ENCODE results near the gene ZBTB7B.

Gene ZBTB7B

DNA sequence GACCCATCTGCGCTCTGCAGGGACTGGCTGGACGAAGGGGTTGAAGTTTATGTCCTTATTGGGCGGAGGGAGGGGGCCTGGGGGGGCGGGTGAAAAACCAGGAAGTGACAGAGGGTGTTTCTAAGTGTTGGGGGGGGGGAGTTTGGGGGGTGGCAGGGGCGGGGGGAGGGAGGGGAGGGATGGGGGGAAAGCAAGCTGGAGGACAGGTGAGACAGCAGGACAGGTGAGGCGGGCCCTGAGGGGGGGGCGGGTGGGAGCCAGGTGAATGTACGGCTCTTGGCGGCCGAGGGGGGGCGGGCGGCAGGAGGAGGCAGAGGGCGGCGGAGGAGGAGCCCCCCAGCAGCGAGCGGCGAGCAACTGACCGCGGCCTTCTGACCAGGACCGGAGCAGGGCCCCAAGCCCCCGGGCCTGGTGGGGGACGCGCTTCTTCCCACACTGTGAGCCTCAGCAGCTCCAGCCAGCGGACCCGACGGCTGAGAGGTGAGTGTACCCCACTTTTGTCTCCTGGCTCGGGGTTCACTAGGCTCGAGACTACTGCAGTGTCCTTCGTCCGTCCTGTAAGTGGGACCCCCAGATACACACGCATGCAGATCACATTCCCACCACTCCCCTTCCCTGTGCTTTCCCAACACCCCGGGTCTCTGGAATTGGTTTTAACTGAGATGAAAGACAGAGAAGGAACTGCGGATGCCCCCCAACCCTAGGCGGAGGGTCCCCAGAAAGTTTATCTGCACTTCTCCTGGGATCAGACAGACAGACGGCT is at the start of gene ZBTB7B:
TSS of gene ZBTB7B (plus strand) at position 339 of the 763 bp plus-strand sequence. CDS start 11,859 bp downstream, outside the sequence.
- peak; percentile 72 for DNase-seq

DNA sequence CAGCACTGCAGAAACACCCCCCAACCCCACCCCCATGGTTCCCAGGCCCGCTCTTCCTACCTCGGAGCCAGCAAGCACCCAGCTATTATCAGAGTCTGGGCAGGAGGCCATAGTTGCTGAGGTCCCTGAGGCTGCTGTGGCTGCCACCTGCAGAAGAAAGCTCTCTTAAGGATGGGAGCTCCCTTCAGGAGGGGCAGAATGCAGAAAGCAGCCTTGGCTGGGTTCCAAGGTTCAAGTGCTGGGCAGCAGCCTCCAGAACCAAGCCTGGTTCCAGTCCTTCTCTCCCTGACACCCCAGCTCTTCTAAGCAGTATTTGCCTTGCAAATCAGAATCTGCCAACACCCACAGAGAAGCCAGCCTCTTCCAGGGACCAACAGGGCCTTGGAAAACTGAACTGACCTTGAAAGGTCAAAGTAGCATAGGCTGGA is 49.0 kb upstream of the ZBTB7B start:
- no peak for DNase-seq

DNA sequence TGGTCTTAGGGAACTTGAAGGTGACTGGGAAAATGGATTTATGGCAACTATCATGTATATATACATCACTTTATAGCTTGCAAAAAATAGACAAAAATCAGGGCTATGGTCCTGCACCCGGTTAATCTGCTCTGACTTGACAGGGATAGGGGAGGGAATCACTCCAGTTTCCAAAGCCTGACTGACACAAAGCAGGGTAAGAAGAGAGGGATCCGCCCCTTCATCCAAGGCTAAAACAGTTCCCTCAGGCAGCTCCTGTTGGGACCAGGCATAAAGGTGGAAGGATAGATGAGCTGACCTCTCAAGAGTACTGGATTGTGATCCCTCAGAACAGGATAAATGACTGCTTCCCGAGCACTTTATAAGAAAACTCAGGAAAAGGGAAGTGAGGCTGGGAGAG is 48.1 kb upstream of the ZBTB7B start:
- DNase-seq = no peak

DNA sequence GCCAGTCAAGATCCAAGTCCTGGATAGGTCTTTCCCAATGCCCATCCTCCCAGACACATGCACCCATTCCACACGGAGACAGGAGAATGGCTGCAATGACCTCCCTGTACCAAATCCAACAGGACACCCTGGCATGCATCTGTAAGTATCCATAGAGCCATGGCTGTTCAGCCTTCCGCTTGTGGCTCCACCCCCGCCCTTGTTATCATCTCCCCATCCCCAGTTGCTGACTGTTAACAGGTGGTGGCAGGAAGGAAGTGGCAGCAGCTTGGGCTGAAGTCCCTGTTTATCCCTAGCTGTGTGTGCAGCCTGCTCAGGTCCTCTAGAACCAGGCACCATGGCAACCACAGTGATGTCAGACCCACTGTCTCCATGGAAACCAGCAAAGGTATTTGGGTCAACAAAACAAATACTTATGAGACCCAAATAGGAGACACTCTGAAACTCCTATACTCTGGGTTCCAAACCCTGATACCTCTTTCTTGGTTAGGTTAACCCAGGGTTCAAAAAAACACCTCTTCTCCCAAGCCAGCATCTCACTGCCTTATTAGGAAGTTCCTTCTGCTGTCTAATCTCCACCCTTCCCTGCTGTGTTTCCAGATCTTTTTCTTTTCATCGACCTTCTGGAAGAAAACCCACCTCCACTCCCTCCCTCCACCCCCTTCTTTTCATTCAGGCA is 47.4 kb upstream of the ZBTB7B start:
- DNase-seq = peak; percentile 72

DNA sequence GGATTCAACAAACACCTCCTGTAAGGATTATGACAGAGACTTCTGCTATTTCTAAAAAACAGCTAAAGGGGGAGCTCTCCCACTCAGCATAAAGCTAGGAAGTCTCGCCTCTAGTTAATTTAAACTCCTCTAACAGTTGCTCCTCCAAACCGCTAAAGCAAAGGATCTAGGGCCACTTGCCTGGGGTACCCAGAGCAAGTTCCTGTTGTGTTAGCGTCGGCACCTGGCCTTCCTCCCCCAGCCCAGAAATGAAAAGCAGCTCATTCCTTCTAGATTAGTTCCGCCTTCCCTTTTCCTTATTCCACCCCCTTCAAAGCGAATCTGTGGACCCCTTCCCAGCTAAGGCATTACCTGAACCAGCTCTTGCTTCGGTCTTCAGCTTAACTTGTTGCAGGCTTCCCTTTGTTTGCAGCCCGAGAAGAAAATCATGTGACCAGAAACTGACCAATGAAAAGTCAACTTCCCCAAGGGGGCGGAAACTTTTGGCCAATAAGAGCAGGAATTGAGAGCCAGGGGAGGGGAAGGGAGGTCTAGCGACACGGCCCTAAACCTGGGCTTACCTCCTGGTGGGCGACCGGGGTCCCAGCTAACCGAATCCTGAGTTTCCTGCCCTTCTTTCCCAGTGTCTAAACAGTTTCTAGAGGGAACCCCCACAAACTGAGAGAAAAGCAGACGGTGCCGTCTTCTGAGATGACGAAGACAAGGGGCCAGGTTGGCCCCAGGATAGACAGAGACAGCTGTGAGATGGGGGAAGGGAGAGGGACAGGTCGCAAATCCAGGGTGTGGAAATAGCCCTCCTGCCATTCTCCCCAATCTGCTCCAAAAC is 46.7 kb upstream of the ZBTB7B start, which contains the start of gene PBXIP1:
TSS of gene PBXIP1 (minus strand) at position 382 of the 826 bp plus-strand sequence. CDS start 2,378 bp downstream, outside the sequence.
- peak; percentile 96 for DNase-seq

DNA sequence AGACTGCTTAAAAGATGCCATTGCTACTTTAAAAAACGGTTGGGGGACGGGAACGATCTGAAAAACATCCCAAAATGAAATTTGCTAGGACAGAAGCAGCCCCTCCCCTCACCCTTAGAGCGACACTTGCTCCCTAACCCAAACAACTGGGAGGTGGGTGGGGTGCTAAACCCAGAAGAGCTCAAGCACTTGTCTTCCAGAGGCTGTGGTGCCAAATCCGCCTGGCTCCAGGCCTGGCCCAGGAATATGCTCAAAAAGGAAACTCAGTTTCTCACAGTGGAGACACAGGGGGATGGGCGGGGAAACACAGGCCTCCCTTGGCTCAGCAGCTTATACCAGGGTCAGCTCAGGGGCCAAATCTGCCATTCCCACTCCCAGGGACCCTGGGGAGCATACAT is 46.1 kb upstream of the ZBTB7B start:
- DNase-seq = no peak

DNA sequence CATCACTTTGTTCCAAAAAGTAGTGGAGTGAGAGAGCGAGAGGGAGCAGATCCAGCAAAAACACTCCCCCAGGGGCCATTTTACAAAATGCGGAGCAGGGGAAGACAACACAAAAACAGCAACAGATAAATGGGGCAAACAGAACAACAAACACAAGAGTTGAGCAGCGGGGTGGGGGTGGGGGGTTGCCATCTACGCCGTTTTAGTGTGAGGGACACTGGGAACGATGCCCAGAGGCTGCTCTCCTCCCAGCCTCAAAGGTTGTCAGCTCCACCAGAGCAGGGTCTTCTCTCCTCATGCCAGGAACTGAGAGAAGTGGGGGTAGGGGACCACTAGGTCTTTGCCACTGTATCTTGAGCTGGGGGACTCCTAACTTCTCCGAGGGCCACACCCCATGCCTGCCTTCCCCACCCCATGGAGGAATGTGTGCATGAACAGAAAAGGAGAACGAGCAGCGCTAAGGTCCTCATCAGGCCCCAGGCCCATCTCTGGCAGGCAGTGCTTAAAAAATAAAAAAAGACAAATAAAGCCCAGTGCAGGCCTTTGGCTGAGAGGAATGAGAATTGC is 45.4 kb upstream of the ZBTB7B start:
- DNase-seq = no peak

DNA sequence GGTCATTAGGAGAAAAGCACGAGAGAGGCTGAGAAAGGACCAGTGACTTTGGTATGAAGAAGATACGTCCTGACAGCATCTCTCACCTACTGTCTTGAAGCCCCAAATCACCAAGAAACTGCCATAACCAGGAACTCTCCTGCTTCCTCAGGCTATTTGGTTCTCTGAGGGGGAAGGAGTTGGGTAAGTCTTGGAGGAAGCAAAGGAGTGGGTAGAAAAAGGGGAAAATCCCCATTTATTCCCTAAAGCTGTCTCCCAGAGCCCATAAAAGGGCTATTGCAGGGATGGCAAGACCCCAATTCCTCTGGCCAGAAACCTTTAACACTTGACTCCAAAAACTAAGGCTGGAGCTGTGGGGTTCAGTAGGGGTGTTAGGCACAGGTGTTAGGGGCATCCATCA is 44.6 kb upstream of the ZBTB7B start:
- no peak for DNase-seq

DNA sequence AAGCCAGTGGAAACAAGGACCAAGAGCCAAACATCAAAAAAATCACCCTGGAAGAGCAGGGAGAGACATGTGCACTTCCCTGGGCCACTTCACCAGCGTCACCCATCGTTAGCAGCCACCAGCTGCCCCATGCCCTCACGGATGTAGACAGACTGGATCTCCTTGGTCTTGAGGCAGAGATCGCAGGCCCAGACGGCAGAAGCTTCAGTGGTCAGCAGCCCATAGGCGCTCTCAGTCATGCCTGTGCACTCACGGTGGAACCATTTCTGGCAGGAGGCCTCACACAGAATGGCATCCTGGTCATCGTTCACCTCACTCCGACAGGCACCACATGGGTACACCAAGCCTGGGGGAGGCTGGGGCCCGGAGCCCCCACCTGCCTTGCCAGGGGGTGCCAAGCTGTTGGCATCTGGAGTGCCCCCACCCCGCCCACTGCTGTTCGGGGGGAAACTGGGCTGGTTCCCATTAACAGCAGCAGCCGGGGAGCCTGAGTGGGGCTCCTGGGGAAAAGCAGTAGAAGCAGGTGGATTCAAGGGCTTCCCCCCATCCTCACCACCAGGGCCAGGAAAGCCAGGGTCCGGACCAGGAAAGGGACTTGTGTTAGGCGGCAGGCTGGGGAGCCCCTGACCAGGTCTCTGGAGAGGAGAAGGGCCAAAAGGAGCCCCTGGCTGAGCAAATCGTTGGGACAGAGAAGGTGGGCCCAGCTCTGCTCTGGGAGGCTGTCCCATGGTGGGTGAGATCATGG is 43.7 kb upstream of the ZBTB7B start:
- no peak for DNase-seq

DNA sequence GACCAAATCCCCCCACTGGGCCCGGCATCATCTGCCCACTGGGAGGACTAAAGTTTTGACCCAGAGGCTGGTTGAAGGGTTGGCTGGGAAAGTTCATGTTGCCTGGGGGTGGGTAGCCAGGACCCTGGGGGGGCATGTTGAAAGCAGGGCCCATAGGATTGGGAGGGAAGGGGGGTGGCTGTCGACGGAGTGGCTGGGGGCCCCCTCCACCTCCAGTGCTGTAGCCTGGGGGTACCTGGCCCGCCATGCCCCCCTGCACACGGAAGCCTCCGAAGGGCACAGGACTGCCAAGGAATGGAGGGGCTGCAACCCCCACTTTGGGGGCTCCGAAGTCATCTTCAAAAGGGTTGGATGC is 43.2 kb upstream of the ZBTB7B start:
- DNase-seq = no peak

DNA sequence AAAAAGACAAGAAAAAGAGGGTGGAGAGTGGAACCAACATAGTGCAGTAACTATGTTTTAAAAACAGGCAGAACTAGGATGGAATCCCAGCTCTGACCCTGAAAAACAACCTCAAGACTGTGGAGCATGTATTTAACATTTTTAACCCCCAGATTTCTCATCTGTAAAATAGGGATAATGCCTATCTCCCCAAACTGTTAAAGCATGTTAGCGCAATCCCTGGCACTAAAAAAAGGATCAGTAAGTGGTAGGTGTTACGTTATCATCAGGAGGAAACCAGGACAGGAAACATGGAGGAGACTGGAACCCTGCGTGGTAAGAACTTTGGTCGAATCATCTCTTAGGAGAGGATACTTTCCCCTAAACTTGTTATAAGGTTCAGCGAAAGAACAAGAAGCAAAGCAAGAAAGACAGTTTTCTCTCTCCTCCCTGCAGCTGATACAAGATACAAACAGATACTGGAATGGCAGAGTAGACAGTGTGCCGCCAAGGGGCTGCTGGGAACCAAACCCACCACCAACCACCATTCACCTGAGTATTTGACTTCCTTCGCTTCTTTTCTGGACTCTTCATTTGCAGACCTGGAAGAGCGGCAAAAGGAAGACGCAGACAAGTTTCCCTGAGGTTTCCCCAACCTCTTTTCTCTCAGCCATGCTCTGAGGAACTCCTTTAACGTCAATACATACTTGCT is 42.0 kb upstream of the ZBTB7B start:
- no peak for DNase-seq

DNA sequence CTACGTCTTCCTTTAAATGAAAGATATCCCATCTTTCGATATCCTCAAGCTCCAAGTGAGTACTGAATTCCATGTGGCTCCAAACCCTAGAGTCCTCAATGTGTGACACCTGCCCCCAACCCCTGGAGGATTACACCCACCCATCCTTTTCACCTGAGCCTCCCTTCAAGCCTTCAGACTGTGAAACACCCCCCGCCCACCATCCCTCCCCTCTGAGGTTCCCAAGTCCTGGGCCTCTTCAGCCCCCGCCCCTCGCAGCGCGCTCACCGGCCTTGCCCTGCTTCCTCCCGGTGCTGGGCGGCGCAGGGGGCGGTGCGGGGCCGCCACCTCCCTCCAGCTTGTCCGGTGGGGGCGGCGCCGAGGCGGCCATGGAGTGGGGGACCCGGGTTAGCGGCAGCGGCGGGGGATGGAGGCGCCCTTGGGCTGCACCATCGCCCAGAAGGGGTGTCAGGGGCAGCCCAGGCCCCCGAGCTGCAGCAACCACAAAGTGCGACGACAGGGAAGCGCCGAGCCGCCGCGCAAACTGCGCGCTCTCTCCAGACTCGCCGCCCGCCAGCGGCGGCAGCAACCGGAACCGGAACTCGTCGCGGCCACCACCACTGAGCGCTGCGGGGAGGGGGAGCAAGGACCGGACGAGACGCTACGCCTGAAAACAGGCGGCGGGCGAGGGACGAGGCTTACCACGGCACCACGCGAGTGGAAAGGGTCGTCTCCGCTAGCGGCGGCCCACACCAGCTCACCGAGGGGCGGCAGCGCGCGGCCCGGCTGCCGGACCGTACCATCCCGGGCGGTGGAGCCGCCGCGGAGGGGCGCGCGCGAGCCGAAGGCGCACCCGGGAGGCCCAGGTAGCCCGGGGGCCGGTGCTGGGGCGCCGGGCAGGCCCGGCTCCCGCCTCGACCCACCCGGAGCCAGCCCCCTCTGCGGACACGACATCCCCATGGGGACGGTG is 41.1 kb upstream of the ZBTB7B start, which contains the start of gene PYGO2:
TSS of gene PYGO2 (minus strand) at position 576 of the 949 bp plus-strand sequence. CDS start at position 370, 206 bp downstream.
- peak; percentile 90 for DNase-seq

DNA sequence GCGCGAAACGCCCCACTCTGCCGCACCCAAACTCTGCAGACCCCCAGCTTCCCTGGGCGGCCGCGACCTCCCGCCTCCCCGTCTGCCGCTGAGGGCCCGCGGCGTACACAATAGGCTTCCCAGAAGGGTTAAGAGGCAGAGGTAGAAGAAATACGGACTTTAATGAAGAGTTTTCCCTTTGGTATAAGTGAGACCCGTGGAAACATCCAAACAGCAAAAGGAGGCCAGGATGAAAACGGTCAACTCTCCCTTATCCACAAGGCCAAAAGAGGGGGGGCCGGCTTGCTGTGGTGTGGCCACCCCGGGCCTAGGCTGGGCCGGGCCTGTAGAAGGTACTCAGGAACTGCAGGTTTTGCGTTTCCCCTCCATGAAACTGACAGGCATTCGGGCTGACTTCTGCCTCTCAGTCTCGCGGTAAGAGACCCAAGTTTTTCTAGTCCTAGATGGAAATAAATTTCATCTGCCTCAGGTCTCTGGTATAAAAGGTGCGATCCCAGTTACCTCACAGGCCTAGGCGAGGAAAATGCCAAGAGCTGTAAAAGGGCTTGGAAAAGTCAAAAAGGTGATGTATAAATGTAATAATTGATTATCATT is 40.3 kb upstream of the ZBTB7B start:
- DNase-seq = no peak

DNA sequence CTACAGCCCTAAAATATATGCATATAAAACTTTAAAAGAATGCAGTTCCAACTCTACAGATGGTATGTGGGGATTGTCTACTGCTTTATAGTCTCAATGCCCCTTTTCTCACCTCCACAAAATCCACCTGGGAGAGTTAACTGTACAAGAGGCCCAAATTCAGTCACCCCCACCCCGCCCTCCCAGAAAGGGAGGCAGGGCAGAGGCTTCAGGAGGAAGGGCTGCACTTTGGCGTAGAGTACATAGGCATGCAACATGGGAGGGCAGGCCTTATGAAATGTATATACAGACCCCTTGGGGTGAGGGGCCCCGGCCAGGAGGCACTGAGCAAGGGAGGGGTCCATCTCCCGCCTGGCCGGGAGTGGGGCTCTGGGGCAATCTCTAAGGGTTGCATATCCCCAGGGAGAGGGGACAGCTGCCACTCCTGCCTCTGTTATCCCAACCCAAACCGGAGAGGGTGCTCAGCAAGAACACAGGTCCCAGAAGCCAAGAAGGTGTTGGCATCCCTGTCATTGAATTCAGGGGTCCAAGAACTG is 39.7 kb upstream of the ZBTB7B start:
- DNase-seq = no peak

DNA sequence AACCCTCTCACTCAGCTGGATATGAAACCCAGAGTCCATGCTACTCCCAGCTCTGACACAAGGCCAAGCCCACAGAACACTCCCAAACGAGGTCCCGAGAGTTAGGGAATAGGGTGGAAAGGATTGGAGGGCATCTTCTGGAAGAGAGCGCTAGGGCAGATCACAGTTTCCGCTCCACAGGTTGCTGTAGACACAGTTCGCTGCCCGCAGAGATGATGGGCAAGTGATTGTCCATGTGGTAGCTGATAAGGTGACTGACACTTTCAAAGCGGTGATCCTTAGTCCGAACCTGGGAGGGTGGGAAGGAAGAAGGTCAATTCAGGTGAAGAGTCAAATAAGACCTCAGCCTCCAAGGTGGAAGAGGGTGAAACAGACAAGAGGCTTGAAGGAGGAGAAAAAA is 39.0 kb upstream of the ZBTB7B start:
- no peak for DNase-seq

DNA sequence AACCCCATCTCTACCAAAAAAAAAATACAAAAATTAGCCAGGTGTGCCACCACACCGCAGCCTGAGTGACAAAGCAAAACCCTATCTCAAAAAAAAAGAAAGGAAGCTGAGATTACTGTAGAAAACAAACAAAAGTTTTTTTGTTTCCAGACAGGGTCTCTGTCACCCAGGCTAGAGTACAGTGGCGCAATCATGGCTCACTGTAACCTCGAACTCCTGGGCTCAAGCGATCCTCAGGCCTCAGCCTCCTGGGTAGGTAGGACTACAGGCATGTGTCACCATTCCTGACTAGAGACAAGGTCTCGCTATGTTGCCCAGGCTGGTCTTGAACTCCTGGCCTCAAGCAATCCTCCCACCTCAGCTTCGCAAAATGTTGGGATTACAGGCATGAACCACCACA is 38.2 kb upstream of the ZBTB7B start:
- DNase-seq = no peak

DNA sequence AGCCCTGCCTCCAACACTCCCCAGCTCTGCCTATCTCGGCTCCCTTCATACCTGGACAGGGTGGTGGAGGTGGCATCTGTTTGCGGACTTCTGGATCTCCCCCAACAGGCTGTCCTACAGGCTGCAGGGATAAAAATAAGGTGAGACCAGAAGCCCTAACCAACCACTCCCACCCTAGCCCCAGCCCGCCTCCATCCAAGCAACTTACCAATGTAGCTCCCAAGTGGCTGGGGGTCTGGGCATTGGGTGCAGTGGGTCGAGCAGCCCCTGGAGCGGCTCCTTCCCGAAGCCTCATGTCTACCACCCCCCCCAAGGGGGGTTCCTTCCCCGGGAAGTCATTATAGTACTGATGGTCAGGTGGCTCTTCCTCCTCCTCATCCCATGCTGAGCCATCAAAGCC is 36.5 kb upstream of the ZBTB7B start:
- no peak for DNase-seq

DNA sequence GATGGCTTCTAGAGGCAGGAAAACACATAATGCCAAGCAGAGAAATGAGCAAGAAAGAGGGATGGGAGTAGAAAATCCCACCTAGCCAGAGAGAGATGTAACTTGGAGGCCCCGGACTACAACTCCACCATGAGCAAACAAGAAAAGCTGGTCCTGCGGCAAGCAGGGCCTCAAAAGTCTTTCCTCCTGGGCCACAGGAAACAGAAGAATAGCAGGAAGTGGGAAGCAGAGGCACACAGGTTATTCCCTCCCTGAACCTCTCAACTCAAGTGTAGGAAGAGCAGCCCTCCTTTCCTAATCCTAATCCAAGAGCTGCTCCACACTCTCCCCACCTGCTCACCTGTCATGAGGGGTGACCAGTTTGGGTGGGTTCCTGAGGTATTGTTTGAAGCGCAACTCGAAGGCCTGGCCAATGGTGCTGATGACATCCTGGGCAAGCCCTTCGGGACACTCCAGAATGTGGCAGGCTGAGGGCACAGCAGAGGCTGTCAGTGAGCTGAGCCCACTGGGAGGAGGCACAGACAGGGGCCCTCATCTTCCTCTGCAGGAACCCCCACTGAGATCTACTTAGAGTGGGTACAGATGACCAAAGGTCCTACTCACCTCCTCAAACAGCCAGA is 35.2 kb upstream of the ZBTB7B start:
- no peak for DNase-seq

DNA sequence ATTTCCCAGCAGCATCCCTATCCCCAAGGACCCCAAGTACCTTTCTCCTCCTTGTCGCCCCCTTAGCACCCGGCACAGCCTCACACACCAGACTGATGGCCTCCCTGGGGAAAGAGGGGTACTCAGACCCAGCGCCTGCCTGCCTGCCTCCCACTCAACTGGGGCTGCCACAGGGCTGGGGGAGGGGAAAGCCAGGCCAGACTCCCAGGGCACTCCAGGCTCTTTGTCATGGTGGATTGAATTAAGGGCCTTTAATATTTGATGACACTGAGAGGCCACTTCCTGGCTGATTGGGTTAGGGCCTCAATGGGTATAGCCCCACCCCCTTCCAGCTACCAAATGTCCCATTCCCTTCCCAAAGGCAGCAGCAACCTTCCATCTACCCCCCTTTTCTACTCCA is 33.9 kb upstream of the ZBTB7B start:
- no peak for DNase-seq
